Prostate gland (tissue), 2 donors: ENCODE data around the gene HOXA1.

Source experiments
- POLR2A ChIP-seq: fragments of 450-650 bp; IDR thresholded peaks from one replicate; pipeline ENCODE4 v1.6.1; 2016; ENCODE audit warnings: antibody characterized with exemption, mild to moderate bottlenecking
- POLR2AphosphoS5 ChIP-seq: sonication (generic); formaldehyde crosslinking; IDR thresholded peaks from one replicate; pipeline ENCODE4 v1.6.1; 2017; ENCODE audit warnings: antibody characterized with exemption
- TF ChIP-seq, protein P1 (sequence below), 4 experiments: fragments of 200-600 bp in 2 of 4; fragments of 450-650 bp in 2 of 4; sonication (generic) in 2 of 4; IDR thresholded peaks; 1 replicate in 3 of 4; 2 replicates in 1 of 4; pipeline ENCODE4 v1.5.1; 2016 to 2019; ENCODE audit warnings: antibody characterized with exemption in 4 of 4, mild to moderate bottlenecking in 2 of 4, moderate library complexity in 2 of 4

DNA sequence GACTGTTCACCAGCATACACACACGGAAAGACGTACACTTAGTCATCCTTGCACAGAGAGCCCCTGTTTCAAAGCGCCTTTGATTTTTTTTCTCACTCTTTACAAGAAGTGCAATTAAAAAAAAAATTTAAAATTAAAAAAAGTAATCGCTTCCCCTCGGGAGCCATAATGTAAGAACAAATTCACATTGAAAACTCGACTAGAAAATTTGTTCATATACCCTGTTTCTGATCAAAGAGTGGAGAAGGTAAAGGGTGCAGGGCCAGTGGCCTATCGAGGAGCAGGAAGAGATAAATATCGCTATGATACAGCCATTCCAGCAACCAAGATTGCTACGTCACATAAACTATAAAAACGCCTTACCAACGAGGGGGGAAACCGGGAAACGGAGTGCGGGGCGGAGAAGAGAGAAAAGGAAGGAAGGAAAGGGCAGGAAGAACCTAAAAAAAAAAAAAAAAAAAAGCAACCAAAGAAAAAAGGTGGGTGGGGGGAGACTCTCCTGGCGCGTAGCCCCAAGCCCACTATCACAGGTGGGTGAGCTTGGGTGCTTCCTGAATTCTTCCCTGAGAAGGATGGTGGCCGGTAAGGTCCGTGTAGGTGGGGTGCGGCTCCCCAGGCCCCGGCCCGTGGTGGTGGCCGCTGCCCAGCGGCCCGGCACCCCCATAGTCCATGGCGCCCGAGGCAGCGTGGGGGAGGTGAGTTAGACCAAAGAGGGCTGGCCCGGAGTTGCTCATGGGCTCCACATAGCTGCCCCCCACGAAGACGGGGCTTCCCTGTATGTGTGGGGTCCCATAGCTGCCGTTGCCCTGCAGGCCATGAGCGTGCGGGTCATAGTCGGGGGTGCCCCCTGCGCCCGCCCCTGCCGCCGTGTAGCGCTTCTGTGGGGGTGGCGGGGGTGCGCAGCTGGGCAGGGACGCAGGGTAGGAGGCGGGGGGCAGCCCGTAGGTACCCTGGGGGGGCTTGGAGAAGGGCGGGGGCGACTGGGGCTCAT lies 11.9 kb upstream of the HOXA1 start:
- no peak for TF ChIP-seq POLR2A
- TF ChIP-seq, protein P1, sequence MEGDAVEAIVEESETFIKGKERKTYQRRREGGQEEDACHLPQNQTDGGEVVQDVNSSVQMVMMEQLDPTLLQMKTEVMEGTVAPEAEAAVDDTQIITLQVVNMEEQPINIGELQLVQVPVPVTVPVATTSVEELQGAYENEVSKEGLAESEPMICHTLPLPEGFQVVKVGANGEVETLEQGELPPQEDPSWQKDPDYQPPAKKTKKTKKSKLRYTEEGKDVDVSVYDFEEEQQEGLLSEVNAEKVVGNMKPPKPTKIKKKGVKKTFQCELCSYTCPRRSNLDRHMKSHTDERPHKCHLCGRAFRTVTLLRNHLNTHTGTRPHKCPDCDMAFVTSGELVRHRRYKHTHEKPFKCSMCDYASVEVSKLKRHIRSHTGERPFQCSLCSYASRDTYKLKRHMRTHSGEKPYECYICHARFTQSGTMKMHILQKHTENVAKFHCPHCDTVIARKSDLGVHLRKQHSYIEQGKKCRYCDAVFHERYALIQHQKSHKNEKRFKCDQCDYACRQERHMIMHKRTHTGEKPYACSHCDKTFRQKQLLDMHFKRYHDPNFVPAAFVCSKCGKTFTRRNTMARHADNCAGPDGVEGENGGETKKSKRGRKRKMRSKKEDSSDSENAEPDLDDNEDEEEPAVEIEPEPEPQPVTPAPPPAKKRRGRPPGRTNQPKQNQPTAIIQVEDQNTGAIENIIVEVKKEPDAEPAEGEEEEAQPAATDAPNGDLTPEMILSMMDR (IDR thresholded peaks at IDR 0.05): no peak
- TF ChIP-seq POLR2AphosphoS5: no peak
